Vagina (tissue), 2 donors: ENCODE results near the gene BUB1. TPM values are rescaled to one million over a fixed set of nuclear protein-coding genes. Genes with fewer than 3 reads are reported as not detected.

Source experiments
- DNase-seq, 2 donors: peaks; one replicate each; pipeline ENCODE4 v3.0.0-alpha.2; 2017; ENCODE audit errors: extremely low spot score in 2 of 2
- H3K27ac ChIP-seq: fragments of 200-600 bp; sonication (generic); one replicate; pipeline ENCODE4 v1.5.1; 2019
- H3K27me3 ChIP-seq: fragments of 200-600 bp; sonication (generic); one replicate; pipeline ENCODE4 v1.5.1; 2019
- H3K36me3 ChIP-seq, 2 donors: fragments of 200-600 bp; sonication (generic); one replicate each; pipeline ENCODE4 v1.5.1; 2017 to 2019
- H3K4me1 ChIP-seq: fragments of 200-600 bp; sonication (generic); one replicate; pipeline ENCODE4 v1.5.1; 2019
- H3K4me3 ChIP-seq, 2 donors: fragments of 200-600 bp; sonication (generic); 1 replicate in 1 of 2; 2 replicates in 1 of 2; pipeline ENCODE4 v1.5.1; 2016 to 2019
- H3K9me3 ChIP-seq: fragments of 200-600 bp; sonication (generic); one replicate; pipeline ENCODE4 v1.5.1; 2019
- CTCF ChIP-seq, 3 experiments: fragments of 450-650 bp in 2 of 3; fragments of 200-600 bp in 1 of 3; sonication (generic) in 1 of 3; IDR thresholded peaks; one replicate each; pipeline ENCODE4 v1.5.1; 2017 to 2019; ENCODE audit warnings: antibody characterized with exemption in 3 of 3, mild to moderate bottlenecking in 2 of 3, moderate library complexity in 2 of 3
- POLR2A ChIP-seq, 2 donors: fragments of 450-650 bp; IDR thresholded peaks; one replicate each; pipeline ENCODE4 v1.6.1; 2017; ENCODE audit warnings: antibody characterized with exemption in 2 of 2, mild to moderate bottlenecking in 2 of 2, moderate library complexity in 2 of 2
- POLR2AphosphoS5 ChIP-seq, 2 donors: sonication (generic); formaldehyde crosslinking; IDR thresholded peaks; one replicate each; pipeline ENCODE4 v1.9.0; 2017; ENCODE audit warnings: antibody characterized with exemption in 2 of 2, mild to moderate bottlenecking in 2 of 2, low read depth in 1 of 2; ENCODE audit not compliant: insufficient read depth in 1 of 2
- intact Hi-C: fragments of 100-400 bp; cut with DNase I; formaldehyde crosslinking; loops from one replicate; pipeline ENCODE4 v1.15.1; 2023
- total RNA-seq: library from RNA; depleted of rRNA; stranded (reverse); fragments of >200 nt; gene quantifications from one replicate; pipeline ENCODE4 v1.2.3, GENCODE V29; 2016

Gene BUB1
- total RNA-seq, 1 donor from 2014 or later, result 5.4 TPM

DNA sequence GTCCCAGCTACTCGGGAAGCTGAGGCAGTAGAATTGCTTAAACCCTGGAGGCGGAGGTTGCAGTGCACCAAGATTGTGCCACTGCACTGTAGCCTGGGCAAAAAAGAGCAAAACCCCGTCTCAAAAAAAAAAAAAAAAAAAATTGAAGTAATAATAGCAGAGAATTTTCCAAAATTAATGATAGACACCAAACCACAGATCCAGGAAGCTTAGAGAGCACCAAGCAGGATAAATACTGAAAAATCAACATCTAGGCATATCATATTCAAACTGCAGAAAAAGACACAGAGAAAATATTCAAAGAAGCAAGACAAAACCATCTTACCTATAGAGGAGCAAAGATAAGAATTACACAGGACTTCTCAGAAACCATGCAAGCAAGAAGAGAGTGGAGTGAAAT, 33.5 kb downstream of the BUB1 start:
- Histone ChIP-seq H3K36me3 (no peaks in the 10 kb centered on the region), H3K27ac (no peak overlapping the region), H3K27me3 (no peaks in the 10 kb centered on the region), H3K4me3 (no peak overlapping the region), H3K4me1 (no peaks in the 10 kb centered on the region), H3K9me3 (no peaks in the 10 kb centered on the region)
- no peak for DNase-seq
- TF ChIP-seq POLR2A (IDR thresholded peaks at IDR 0.05), result no peak
- TF ChIP-seq CTCF (IDR thresholded peaks at IDR 0.05), result no peak
- TF ChIP-seq POLR2AphosphoS5 (IDR thresholded peaks at IDR 0.05; ENCODE audit: insufficient read depth in 1 of 2, low read depth in 1 of 2), result no peak
- intact Hi-C loops, result no loop called here

GRCh38 chr2:110642360-110642759, 35.5 kb downstream of the BUB1 start:
- intact Hi-C loops, result no loop called here
- Histone ChIP-seq H3K27me3 (no peaks in the 10 kb centered on the region), H3K36me3 (no peaks in the 10 kb centered on the region), H3K4me1 (no peaks in the 10 kb centered on the region), H3K9me3 (no peaks in the 10 kb centered on the region), H3K4me3 (no peak overlapping the region), H3K27ac (no peak overlapping the region)
- DNase-seq, result no peak
- TF ChIP-seq CTCF (IDR thresholded peaks at IDR 0.05) (no peak), POLR2A (IDR thresholded peaks at IDR 0.05) (no peak), POLR2AphosphoS5 (IDR thresholded peaks at IDR 0.05; ENCODE audit: insufficient read depth in 1 of 2, low read depth in 1 of 2) (no peak)

- H3K27me3 ChIP-seq, result no peaks in the 10 kb centered on the region
- H3K9me3 ChIP-seq, result no peaks in the 10 kb centered on the region
- intact Hi-C loops, result no loop called here
- no peak overlapping the region for H3K27ac ChIP-seq
- H3K4me1 ChIP-seq, result no peaks in the 10 kb centered on the region
- no peaks in the 10 kb centered on the region for H3K36me3 ChIP-seq
- no peak overlapping the region for H3K4me3 ChIP-seq
- DNase-seq, result no peak
- no peak for TF ChIP-seq POLR2A (IDR thresholded peaks at IDR 0.05)
- no peak for TF ChIP-seq CTCF (IDR thresholded peaks at IDR 0.05)
- no peak for TF ChIP-seq POLR2AphosphoS5 (IDR thresholded peaks at IDR 0.05; ENCODE audit: insufficient read depth in 1 of 2, low read depth in 1 of 2)
Observed at GRCh38 chr2:110639972-110640371, 37.9 kb downstream of the BUB1 start.

- no peak for TF ChIP-seq POLR2AphosphoS5 (IDR thresholded peaks at IDR 0.05; ENCODE audit: insufficient read depth in 1 of 2, low read depth in 1 of 2)
- no peak for TF ChIP-seq CTCF (IDR thresholded peaks at IDR 0.05)
- no peak for TF ChIP-seq POLR2A (IDR thresholded peaks at IDR 0.05)
- no peak for DNase-seq
- Histone ChIP-seq H3K4me1 (no peaks in the 10 kb centered on the region), H3K9me3 (no peaks in the 10 kb centered on the region), H3K36me3 (no peaks in the 10 kb centered on the region), H3K27ac (no peak overlapping the region), H3K4me3 (no peak overlapping the region), H3K27me3 (no peaks in the 10 kb centered on the region)
- intact Hi-C loops, result no loop called here
Observed at GRCh38 chr2:110638952-110639695, 38.7 kb downstream of the BUB1 start.

DNA sequence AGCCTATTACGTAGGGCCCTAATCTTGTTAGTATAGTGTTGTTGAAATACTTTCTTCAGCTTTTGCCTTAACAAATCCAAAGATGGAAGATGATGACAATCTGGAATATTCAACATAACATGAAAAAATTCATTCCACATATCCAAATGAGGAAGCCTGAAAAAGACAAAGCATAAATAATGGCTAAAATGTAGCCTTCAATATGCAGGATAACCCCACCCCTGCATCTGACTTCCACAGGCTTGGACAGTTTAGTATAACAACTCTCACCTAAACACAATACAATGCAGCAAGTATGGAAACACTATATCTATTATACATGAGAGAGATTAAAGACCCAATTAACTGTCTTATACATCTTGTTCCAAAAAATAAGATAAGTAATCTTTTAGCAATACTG, 39.9 kb downstream of the BUB1 start:
- no peaks in the 10 kb centered on the region for H3K4me1 ChIP-seq
- no peak overlapping the region for H3K4me3 ChIP-seq
- H3K36me3 ChIP-seq, result no peaks in the 10 kb centered on the region
- no peak for DNase-seq
- TF ChIP-seq CTCF (IDR thresholded peaks at IDR 0.05) (no peak), POLR2AphosphoS5 (IDR thresholded peaks at IDR 0.05; ENCODE audit: insufficient read depth in 1 of 2, low read depth in 1 of 2) (no peak), POLR2A (IDR thresholded peaks at IDR 0.05) (no peak)
- intact Hi-C loops, result no loop called here
- H3K27ac ChIP-seq, result no peak overlapping the region
- no peaks in the 10 kb centered on the region for H3K9me3 ChIP-seq
- H3K27me3 ChIP-seq, result no peaks in the 10 kb centered on the region
